H9 (cell line): ENCODE measurements around the gene TBC1D3B. TPM values are rescaled to one million over a fixed set of nuclear protein-coding genes. Genes with fewer than 3 reads are reported as not detected.
A peak's percentile ranks its signal among the peaks of the same experiment; 100 is the strongest.

Source experiments
- DNase-seq: peaks from one replicate; pipeline ENCODE4 v3.0.0-alpha.2; 2017
- H2AFZ ChIP-seq: one replicate; pipeline ENCODE4 v1.6.1; 2013; ENCODE audit warnings: mild to moderate bottlenecking, low read length, control low read depth, moderate library complexity
- H2AK5ac ChIP-seq: 2 replicates; pipeline ENCODE4 v1.6.1; 2013; ENCODE audit warnings: low read length, control low read depth, mixed read lengths; ENCODE audit not compliant: insufficient read length
- H2BK120ac ChIP-seq: one replicate; pipeline ENCODE4 v1.6.1; 2013; ENCODE audit warnings: low read depth, mild to moderate bottlenecking, low read length, control low read depth, inconsistent platforms; ENCODE audit not compliant: poor library complexity, severe bottlenecking
- H2BK12ac ChIP-seq: 2 replicates; pipeline ENCODE4 v1.6.1; 2013; ENCODE audit warnings: low read length, control low read depth, mixed read lengths, low read depth; ENCODE audit not compliant: insufficient read length
- H2BK15ac ChIP-seq: 2 replicates; pipeline ENCODE4 v1.6.1; 2013; ENCODE audit warnings: low read depth, low read length, control low read depth
- H2BK20ac ChIP-seq: one replicate; pipeline ENCODE4 v1.6.1; 2013; ENCODE audit warnings: low read depth, mild to moderate bottlenecking, low read length, control low read depth, inconsistent platforms; ENCODE audit not compliant: poor library complexity, severe bottlenecking
- H2BK5ac ChIP-seq: 2 replicates; pipeline ENCODE4 v1.6.1; 2013; ENCODE audit warnings: low read length, control low read depth, mixed read lengths; ENCODE audit not compliant: insufficient read length
- H3K14ac ChIP-seq: 2 replicates; pipeline ENCODE4 v1.6.1; 2013; ENCODE audit warnings: low read length, control low read depth; ENCODE audit not compliant: insufficient read depth
- H3K18ac ChIP-seq: 2 replicates; pipeline ENCODE4 v1.6.1; 2013; ENCODE audit warnings: low read depth, mild to moderate bottlenecking, mixed read lengths, low read length, control low read depth; ENCODE audit not compliant: insufficient read length
- H3K23ac ChIP-seq: 2 replicates; pipeline ENCODE4 v1.6.1; 2013; ENCODE audit warnings: low read length, control low read depth, mixed read lengths, low read depth; ENCODE audit not compliant: insufficient read length
- H3K23me2 ChIP-seq: 2 replicates; pipeline ENCODE4 v1.6.1; 2013; ENCODE audit warnings: low read depth, mild to moderate bottlenecking, mixed read lengths, low read length, control low read depth; ENCODE audit not compliant: insufficient read length, poor library complexity, severe bottlenecking
- H3K27ac ChIP-seq: 2 replicates; pipeline ENCODE4 v1.5.1; 2013; ENCODE audit warnings: low read length, control low read depth, mixed read lengths, low read depth; ENCODE audit not compliant: insufficient read length
- H3K27me3 ChIP-seq: 2 replicates; pipeline ENCODE4 v1.6.1; 2013; ENCODE audit warnings: low read length, control low read depth, inconsistent platforms; ENCODE audit not compliant: insufficient read depth
- H3K4ac ChIP-seq: 2 replicates; pipeline ENCODE4 v1.6.1; 2013; ENCODE audit warnings: low read depth, mild to moderate bottlenecking, control low read depth, inconsistent platforms, low read length, moderate library complexity
- H3K4me1 ChIP-seq: 2 replicates; pipeline ENCODE4 v1.6.1; 2013; ENCODE audit warnings: low read length, control low read depth, inconsistent platforms; ENCODE audit not compliant: insufficient read depth
- H3K4me2 ChIP-seq: 2 replicates; pipeline ENCODE4 v1.6.1; 2013; ENCODE audit warnings: low read length, control low read depth, mixed read lengths; ENCODE audit not compliant: insufficient read length, insufficient read depth
- H3K56ac ChIP-seq: 2 replicates; pipeline ENCODE4 v1.6.1; 2013; ENCODE audit warnings: low read depth, mild to moderate bottlenecking, mixed read lengths, low read length, control low read depth; ENCODE audit not compliant: insufficient read length
- H3K79me1 ChIP-seq: 2 replicates; pipeline ENCODE4 v1.6.1; 2013; ENCODE audit warnings: low read depth, mild to moderate bottlenecking, moderate library complexity, low read length, control low read depth, inconsistent platforms; ENCODE audit not compliant: insufficient read depth, poor library complexity, severe bottlenecking
- H3K79me2 ChIP-seq: 2 replicates; pipeline ENCODE4 v1.6.1; 2013; ENCODE audit warnings: low read length, control low read depth, inconsistent platforms; ENCODE audit not compliant: insufficient read depth
- H3K9ac ChIP-seq: 2 replicates; pipeline ENCODE4 v1.6.1; 2013; ENCODE audit warnings: low read length, control low read depth, mixed read lengths; ENCODE audit not compliant: insufficient read length; ENCODE audit errors: extremely low read depth
- H3K9me3 ChIP-seq: one replicate; pipeline ENCODE4 v1.6.1; 2013; ENCODE audit warnings: low read depth, low read length, inconsistent platforms; ENCODE audit not compliant: control insufficient read depth
- H3T11ph ChIP-seq: one replicate; pipeline ENCODE4 v1.6.1; 2013; ENCODE audit warnings: mild to moderate bottlenecking, low read length, control low read depth, inconsistent platforms
- H4K20me1 ChIP-seq: one replicate; pipeline ENCODE4 v1.6.1; 2013; ENCODE audit not compliant: control insufficient read depth, insufficient read length, insufficient read depth
- H4K5ac ChIP-seq: 2 replicates; pipeline ENCODE4 v1.6.1; 2013; ENCODE audit warnings: low read depth, mild to moderate bottlenecking, mixed read lengths, low read length, control low read depth; ENCODE audit not compliant: insufficient read length
- H4K8ac ChIP-seq: replicated peaks from 2 replicates; pipeline ENCODE4 v1.6.1; 2013; ENCODE audit warnings: low read length, control low read depth, mixed read lengths, low read depth; ENCODE audit not compliant: insufficient read length
- H4K91ac ChIP-seq: 2 replicates; pipeline ENCODE4 v1.6.1; 2013; ENCODE audit warnings: low read depth, mild to moderate bottlenecking, moderate library complexity, mixed read lengths, low read length, control low read depth; ENCODE audit not compliant: insufficient read length
- H3K27ac Mint-ChIP-seq, 3 experiments: 2 replicates in 2 of 3; 3 replicates in 1 of 3; pipeline ENCODE4 v1.8.0; 2020 to 2021; ENCODE audit warnings: mixed read lengths in 3 of 3, mild to moderate bottlenecking in 1 of 3, moderate library complexity in 1 of 3
- H3K27me3 Mint-ChIP-seq: 2 replicates; pipeline ENCODE4 v1.8.0; 2021; ENCODE audit warnings: low read depth, mild to moderate bottlenecking, moderate library complexity, mixed read lengths
- H3K36me3 Mint-ChIP-seq, 3 experiments: 2 replicates in 2 of 3; 3 replicates in 1 of 3; pipeline ENCODE4 v1.8.0; 2020 to 2021; ENCODE audit warnings: low read depth in 3 of 3, mixed read lengths in 3 of 3; ENCODE audit not compliant: insufficient read depth in 1 of 3
- H3K4me1 Mint-ChIP-seq, 2 experiments: 2 replicates each; pipeline ENCODE4 v1.8.0; 2020; ENCODE audit warnings: mixed read lengths in 2 of 2
- H3K4me3 Mint-ChIP-seq, 2 experiments: 2 replicates in 1 of 2; 3 replicates in 1 of 2; pipeline ENCODE4 v1.8.0; 2020 to 2021; ENCODE audit warnings: mild to moderate bottlenecking in 2 of 2, mixed read lengths in 2 of 2, moderate library complexity in 1 of 2
- H3K9me3 Mint-ChIP-seq, 2 experiments: 2 replicates in 1 of 2; 3 replicates in 1 of 2; pipeline ENCODE4 v1.8.0; 2020; ENCODE audit warnings: mild to moderate bottlenecking in 2 of 2, mixed read lengths in 2 of 2, moderate library complexity in 1 of 2
- CTCF ChIP-seq: fragments of 200-600 bp; sonication (generic); conservative IDR thresholded peaks from 3 replicates; pipeline ENCODE4 v1.8.0; 2021; ENCODE audit warnings: antibody characterized with exemption, mild to moderate bottlenecking
- WGBS: extraction: QIAGEN DNeasy Blood & Tissue Kit; methylation state at CpG from one replicate; pipeline ENCODE4 v1.1.7; 2013; ENCODE audit warnings: missing lambda C conversion rate, low lambda C conversion rate, mixed read lengths; ENCODE audit not compliant: insufficient read length; ENCODE audit errors: extremely low coverage; 5-methylcytosine and 5-hydroxymethylcytosine counted together
- total RNA-seq: library from RNA; stranded (reverse); gene quantifications from 2 replicates; pipeline ENCODE4 v1.2.1, GENCODE V29; 2021

The TBC1D3B gene
- total RNA-seq, 1 experiment from 2014 or later, result 8.8 TPM

DNA sequence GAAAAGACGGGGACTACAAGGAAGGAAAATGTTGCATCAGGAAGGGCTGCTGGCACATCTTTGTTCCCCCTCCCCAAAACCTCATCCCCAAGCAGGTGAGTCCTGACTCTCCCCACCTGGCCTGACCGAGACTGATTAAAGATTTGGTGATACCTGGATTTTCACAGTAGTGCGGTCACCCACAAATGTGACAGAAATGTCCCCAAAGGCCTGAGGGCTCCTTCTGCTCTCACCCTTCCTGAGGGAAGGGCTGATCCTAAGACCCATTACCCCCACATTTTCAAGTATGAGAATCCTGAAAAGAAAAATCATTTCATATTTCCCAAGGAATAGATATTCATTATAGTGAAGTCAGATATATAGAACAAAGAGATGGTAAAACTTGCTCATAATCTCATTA is 28.8 kb downstream of the TBC1D3B start:
- no peak overlapping the region for H3K4me3 Mint-ChIP-seq
- Histone ChIP-seq H3K27me3 (no peaks in the 10 kb centered on the region), H4K91ac (no peak overlapping the region), H3K23ac (no peak overlapping the region), H3K79me1 (no peaks in the 10 kb centered on the region), H2BK12ac (no peak overlapping the region), H2AFZ (no peak overlapping the region), H3K14ac (no peak overlapping the region), H3K4ac (no peak overlapping the region), H4K20me1 (no peaks in the 10 kb centered on the region), H3K18ac (peak overlapping the region; percentile 37), H3K27ac (no peak overlapping the region), H2BK5ac (no peak overlapping the region), H2BK120ac (no peak overlapping the region), H3K4me2 (no peak overlapping the region), H3K79me2 (no peaks in the 10 kb centered on the region), H4K5ac (no peak overlapping the region), H3T11ph (no peak overlapping the region), H3K9me3 (no peaks in the 10 kb centered on the region), H4K8ac (no peak overlapping the region), H3K56ac (no peak overlapping the region), H2BK20ac (no peak overlapping the region), H2BK15ac (no peak overlapping the region), H3K23me2 (no peaks in the 10 kb centered on the region), H3K4me1 (no peaks in the 10 kb centered on the region), H3K9ac (no peak overlapping the region), H2AK5ac (no peak overlapping the region)
- no peak for DNase-seq
- no peaks in the 10 kb centered on the region for H3K9me3 Mint-ChIP-seq
- WGBS, result no CpG with 5 or more reads among the region's 3 CpGs
- H3K4me1 Mint-ChIP-seq, result peaks cover 9 to 15% of the 10 kb centered on the region in 2 experiments
- no peaks in the 10 kb centered on the region for H3K36me3 Mint-ChIP-seq
- H3K27ac Mint-ChIP-seq, result no peak overlapping the region
- peaks cover 27% of the 10 kb centered on the region for H3K27me3 Mint-ChIP-seq
- no peak for TF ChIP-seq CTCF
